CD14-positive monocyte (primary cell): ENCODE data around the gene CNTNAP1. TPM values are rescaled to one million over a fixed set of nuclear protein-coding genes. Genes with fewer than 3 reads are reported as not detected.

ENCODE experiments used
- DNase-seq, 3 donors: peaks; one replicate each; pipeline ENCODE4 v3.0.0-alpha.2; 2011 to 2022
- H2AFZ ChIP-seq: 2 replicates; pipeline ENCODE4 v1.6.0; 2012; ENCODE audit warnings: mild to moderate bottlenecking, low read depth, low read length, inconsistent platforms; ENCODE audit not compliant: insufficient read depth, poor library complexity, severe bottlenecking
- H3K27ac ChIP-seq, 2 donors: 1 replicate in 1 of 2; 2 replicates in 1 of 2; pipeline ENCODE4 v1.5.1; 2012 to 2013; ENCODE audit warnings: low read length in 2 of 2, control low read depth in 1 of 2, inconsistent platforms in 1 of 2, low read depth in 1 of 2, mild to moderate bottlenecking in 1 of 2
- H3K27me3 ChIP-seq, 2 donors: one replicate each; pipeline versions ENCODE4 v1.6.0 to v1.6.1; 2011 to 2013; ENCODE audit warnings: low read length in 2 of 2; ENCODE audit not compliant: control insufficient read depth in 2 of 2, insufficient read depth in 2 of 2
- H3K36me3 ChIP-seq, 2 donors: replicated peaks in 1 of 2; 1 replicate in 1 of 2; 2 replicates in 1 of 2; pipeline versions ENCODE4 v1.5.1 to v1.6.1; 2012 to 2013; ENCODE audit warnings: low read length in 2 of 2, control low read depth in 1 of 2, inconsistent platforms in 1 of 2, mild to moderate bottlenecking in 1 of 2; ENCODE audit not compliant: insufficient read depth in 2 of 2, control insufficient read depth in 1 of 2
- H3K4me1 ChIP-seq, 2 donors: 1 replicate in 1 of 2; 2 replicates in 1 of 2; pipeline versions ENCODE4 v1.5.1 to v1.6.1; 2012 to 2013; ENCODE audit warnings: low read length in 2 of 2, control low read depth in 1 of 2, inconsistent platforms in 1 of 2, mild to moderate bottlenecking in 1 of 2, moderate library complexity in 1 of 2; ENCODE audit not compliant: insufficient read depth in 2 of 2, control insufficient read depth in 1 of 2
- H3K4me2 ChIP-seq: replicated peaks from 2 replicates; pipeline ENCODE3; 2012; ENCODE audit warnings: low read length, moderate library complexity, mild to moderate bottlenecking; ENCODE audit not compliant: poor library complexity, severe bottlenecking; ENCODE audit errors: extremely low read depth
- H3K4me3 ChIP-seq, 3 experiments: fragments of 200-600 bp in 1 of 3; sonication (generic) in 1 of 3; replicated peaks in 1 of 3; 1 replicate in 2 of 3; 2 replicates in 1 of 3; pipeline ENCODE4 v1.5.1; 2011 to 2013; ENCODE audit warnings: low read length in 3 of 3, mild to moderate bottlenecking in 3 of 3, control low read depth in 2 of 3, low read depth in 2 of 3, inconsistent platforms in 1 of 3, moderate library complexity in 1 of 3
- H3K79me2 ChIP-seq: 2 replicates; pipeline ENCODE4 v1.6.0; 2012; ENCODE audit warnings: mild to moderate bottlenecking, control low read depth, inconsistent platforms, low read length, moderate library complexity; ENCODE audit not compliant: insufficient read depth
- H3K9ac ChIP-seq: 2 replicates; pipeline ENCODE4 v1.6.0; 2017; ENCODE audit warnings: low read length, mild to moderate bottlenecking; ENCODE audit not compliant: insufficient read depth, poor library complexity, severe bottlenecking
- H3K9me3 ChIP-seq, 2 donors: replicated peaks in 1 of 2; 1 replicate in 1 of 2; 2 replicates in 1 of 2; pipeline versions ENCODE4 v1.5.1 to v1.6.1; 2012 to 2013; ENCODE audit warnings: low read length in 2 of 2, control low read depth in 1 of 2; ENCODE audit not compliant: control insufficient read depth in 1 of 2, insufficient read depth in 1 of 2
- H4K20me1 ChIP-seq: 2 replicates; pipeline ENCODE4 v1.6.0; 2012; ENCODE audit warnings: mild to moderate bottlenecking, low read length, control low read depth, moderate library complexity; ENCODE audit not compliant: insufficient read depth
- H3K27ac Mint-ChIP-seq, 7 donors: one replicate each; pipeline ENCODE4 v1.8.0; 2020; ENCODE audit warnings: mild to moderate bottlenecking in 7 of 7, mixed read lengths in 7 of 7, moderate library complexity in 6 of 7, inconsistent platforms in 2 of 7
- H3K27me3 Mint-ChIP-seq, 3 donors: one replicate each; pipeline ENCODE4 v1.8.0; 2021 to 2022; ENCODE audit warnings: low read depth in 3 of 3, mild to moderate bottlenecking in 3 of 3, mixed read lengths in 3 of 3, moderate library complexity in 3 of 3, inconsistent platforms in 1 of 3
- H3K36me3 Mint-ChIP-seq, 2 donors: one replicate each; pipeline ENCODE4 v1.8.0; 2020; ENCODE audit warnings: mixed read lengths in 2 of 2, inconsistent platforms in 1 of 2, mild to moderate bottlenecking in 1 of 2
- H3K4me1 Mint-ChIP-seq: one replicate; pipeline ENCODE4 v1.8.0; 2020; ENCODE audit warnings: mild to moderate bottlenecking, mixed read lengths
- H3K4me3 Mint-ChIP-seq, 2 donors: one replicate each; pipeline ENCODE4 v1.8.0; 2020; ENCODE audit warnings: mild to moderate bottlenecking in 2 of 2, mixed read lengths in 2 of 2, moderate library complexity in 1 of 2
- H3K9me3 Mint-ChIP-seq, 7 donors: one replicate each; pipeline ENCODE4 v1.8.0; 2020 to 2022; ENCODE audit warnings: mixed read lengths in 7 of 7, mild to moderate bottlenecking in 6 of 7, moderate library complexity in 6 of 7, inconsistent platforms in 2 of 7
- CTCF ChIP-seq: fragments of 200-600 bp; IDR thresholded peaks from one replicate; pipeline ENCODE4 v1.8.0; 2022; ENCODE audit warnings: antibody characterized with exemption, mild to moderate bottlenecking
- WGBS: methylation state at CpG from one replicate; pipeline ENCODE4 v1.1.5; 2013; ENCODE audit warnings: missing lambda C conversion rate; ENCODE audit not compliant: insufficient coverage; 5-methylcytosine and 5-hydroxymethylcytosine counted together
- intact Hi-C, 2 donors: fragments of 100-400 bp; cut with micrococcal nuclease; formaldehyde crosslinking; loops; one replicate each; pipeline versions ENCODE4 v1.15.0 to v1.15.1; 2023
- polyA plus RNA-seq, 3 donors: library from polyadenylated mRNA; depleted of rRNA in 1 of 3; unstranded in 2 of 3; stranded (reverse) in 1 of 3; fragments of 300-500 nt in 2 of 3; fragments of >200 nt in 1 of 3; fragmentation: Illumina TruSeq in 2 of 3; gene quantifications; 1 replicate in 2 of 3; 2 replicates in 1 of 3; pipeline ENCODE4 v1.2.3, GENCODE V29; 2012 to 2021

Gene CNTNAP1
- polyA plus RNA-seq, 3 donors, result 0.23 to 0.24 TPM; not detected in 1

- Mint-ChIP-seq H3K36me3 (peaks cover 31 to 39% of the 10 kb centered on the region in 2 donors), H3K4me1 (peaks cover 32% of the 10 kb centered on the region), H3K9me3 (peaks cover 0 to 18% (median 13%) of the 10 kb centered on the region in 7 donors), H3K27ac (peak overlapping the region in 1 of 7 donors; percentile 37), H3K4me3 (peak overlapping the region; percentile 72 to 89), H3K27me3 (peaks cover 54 to 70% (median 62%) of the 10 kb centered on the region in 3 donors)
- intact Hi-C loops, result no loop called here
- peaks cover 3 to 17% of the 10 kb centered on the region in 2 donors for H3K9me3 ChIP-seq
- no peaks in the 10 kb centered on the region for H3K79me2 ChIP-seq
- H3K27me3 ChIP-seq, result peaks cover 32 to 58% of the 10 kb centered on the region in 2 donors
- peaks cover 29 to 39% of the 10 kb centered on the region in 2 donors for H3K4me1 ChIP-seq
- H3K4me2 ChIP-seq, result peak overlapping the region; percentile 73
- peak overlapping the region; percentile 73 for H2AFZ ChIP-seq
- H3K9ac ChIP-seq, result no peak overlapping the region
- WGBS, result 8% methylated on average over 74 of the region's 87 CpGs
- peak overlapping the region; percentile 1 to 71 (median 13) for H3K4me3 ChIP-seq
- no peaks in the 10 kb centered on the region for H3K36me3 ChIP-seq
- peak in 1 of 3 donors; percentile 41 for DNase-seq
- H4K20me1 ChIP-seq, result no peaks in the 10 kb centered on the region
- TF ChIP-seq CTCF, result no peak
- no peak overlapping the region for H3K27ac ChIP-seq
Measured at GRCh38 chr17:42669977-42670788, 12.1 kb upstream of the CNTNAP1 start.

- intact Hi-C loops, result no loop called here
- Histone ChIP-seq H3K79me2 (no peaks in the 10 kb centered on the region), H4K20me1 (no peaks in the 10 kb centered on the region), H3K4me3 (peak overlapping the region in 1 of 3 experiments; percentile 71), H3K27me3 (peaks cover 40 to 66% of the 10 kb centered on the region in 2 donors), H3K27ac (no peak overlapping the region), H2AFZ (peak overlapping the region; percentile 73), H3K4me1 (peaks cover 36 to 47% of the 10 kb centered on the region in 2 donors), H3K4me2 (peak overlapping the region; percentile 73), H3K36me3 (no peaks in the 10 kb centered on the region), H3K9ac (no peak overlapping the region), H3K9me3 (peaks cover 3 to 17% of the 10 kb centered on the region in 2 donors)
- DNase-seq, result no peak
- H3K27me3 Mint-ChIP-seq, result peaks cover 59 to 75% (median 69%) of the 10 kb centered on the region in 3 donors
- no peak overlapping the region for H3K27ac Mint-ChIP-seq
- no peak for TF ChIP-seq CTCF
- peaks cover 23 to 31% of the 10 kb centered on the region in 2 donors for H3K36me3 Mint-ChIP-seq
- peaks cover 37% of the 10 kb centered on the region for H3K4me1 Mint-ChIP-seq
- peaks cover 0 to 24% (median 13%) of the 10 kb centered on the region in 7 donors for H3K9me3 Mint-ChIP-seq
- 27% methylated on average over 46 of the region's 50 CpGs for WGBS
- peak overlapping the region; percentile 72 to 89 for H3K4me3 Mint-ChIP-seq
Measured at GRCh38 chr17:42670789-42671657, 11.3 kb upstream of the CNTNAP1 start.
